ENCODE data around the gene ARID1B. TPM values are rescaled to one million over a fixed set of nuclear protein-coding genes. Genes with fewer than 3 reads are reported as not detected.
A peak's percentile ranks its signal among the peaks of the same experiment; 100 is the strongest.

ARID1B gene
- total and polyA plus RNA-seq, 9 of the 15 experiments (the other 6 are each of a cell fraction or from before 2014, with no cell fraction given), result 12.5 to 50.5 (median 25.8) TPM

DNA sequence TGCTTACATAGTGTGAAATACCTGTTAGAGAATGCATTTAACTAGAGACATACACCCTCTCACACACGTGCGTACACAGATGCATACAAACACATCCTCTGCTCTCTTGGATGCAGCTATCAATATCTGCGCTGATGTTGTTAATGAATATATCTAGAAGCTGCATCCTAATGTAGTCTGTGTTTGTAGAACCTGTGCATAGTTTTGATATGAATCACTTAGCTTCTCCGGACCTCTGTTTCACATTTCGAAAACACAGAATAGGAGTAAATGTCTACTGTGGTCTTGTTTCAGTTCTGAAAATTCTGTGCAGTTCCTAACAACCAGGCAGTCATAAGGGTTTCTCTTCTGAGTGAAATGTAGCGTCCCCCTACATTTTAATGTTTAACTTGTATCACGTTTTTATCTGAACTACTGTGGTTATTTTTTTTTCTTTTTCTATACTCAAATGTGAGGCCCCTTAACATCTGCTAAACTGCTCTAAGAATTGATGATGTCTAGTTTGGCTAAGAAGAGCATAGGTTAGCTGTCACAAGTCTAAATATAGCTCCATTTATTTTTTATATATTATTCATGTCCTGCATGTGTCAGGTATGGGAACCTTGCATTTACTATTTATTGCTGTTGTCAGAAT, 291.6 kb downstream of the ARID1B start (continued):
- no peak for TF ChIP-seq SETDB1 (IDR thresholded peaks at IDR 0.05; ENCODE audit: low read length)

- FAIRE-seq (no peak), ATAC-seq (no peak), DNase-seq (ENCODE audit: extremely low read depth in 1 of 4, low spot score in 3 of 4) (no peak)
- 71% methylated on average over 5 of the region's 5 CpGs for WGBS (ENCODE audit: insufficient coverage, low coverage, missing lambda C conversion rate)
- Histone ChIP-seq H2AFZ (ENCODE audit: low read depth, low read length) (no peak overlapping the region), H3K9me3 (replicated peaks; ENCODE audit: control insufficient read depth, insufficient read depth, low read depth, low read length) (no peaks in the 10 kb centered on the region), H3K36me3 (ENCODE audit: control insufficient read depth, insufficient read depth, low read length) (peaks cover 2% of the 10 kb centered on the region; the same call in 1 of the 3 replicates), H3K79me2 (ENCODE audit: control insufficient read depth, insufficient read depth, low read length) (0 out of 3 replicates have a peak, but pooled peaks cover 4% of the 10 kb centered on the region), H3K4me1 (replicated peaks in 1 of 2; ENCODE audit: control insufficient read depth in 2 of 2, insufficient read depth in 2 of 2, low read length in 2 of 2) (peaks cover 0 to 3% of the 10 kb centered on the region in 2 experiments; a peak in 2 of 5 replicates), H3K27me3 (ENCODE audit: control insufficient read depth in 2 of 2, insufficient read depth in 2 of 2, low read length in 2 of 2) (no peaks in the 10 kb centered on the region), H3K27ac (ENCODE audit: extremely low read depth, low read depth, low read length) (no peak overlapping the region), H3K4me2 (ENCODE audit: insufficient read depth, low read length) (no peak overlapping the region), H3K9me1 (ENCODE audit: control insufficient read depth, insufficient read depth, low read length) (no peaks in the 10 kb centered on the region), H4K20me1 (replicated peaks; ENCODE audit: control insufficient read depth, insufficient read depth, low read length) (no peaks in the 10 kb centered on the region), H3K9ac (ENCODE audit: insufficient read depth in 1 of 2, low read depth in 2 of 2, low read length in 2 of 2) (no peak overlapping the region), H3K4me3 (no peak overlapping the region)
- no TSS peak for BruUV-seq (replicated peaks)
- CTCF ChIA-PET (ENCODE audit: low intra/inter-chr PET ratio), result no interaction called here
- POLR2A ChIA-PET, result interaction anchor here (0.7 to 1.6 kb wide), 2 partner anchors 10 to 14 kb away, joined by 3 to 4 read pairs; no protein-coding TSS in a partner anchor
- TF ChIP-seq POLR2AphosphoS2 (IDR thresholded peaks at IDR 0.05; ENCODE audit: low read length) (no peak), ZBTB33 (CRISPR knock-in tag; IDR thresholded peaks at IDR 0.05) (peak; percentile 50; the same call in 1 of the 2 replicates)
- intact Hi-C loops (cut with micrococcal nuclease) (no loop called here), in situ Hi-C loops (cut with MboI) (no loop called here)
Observed at GRCh38 chr6:157069585-157069984, 292.4 kb downstream of the ARID1B start.
